ENCODE data around the gene CMSS1. TPM values are rescaled to one million over a fixed set of nuclear protein-coding genes. Genes with fewer than 3 reads are reported as not detected.

Gene CMSS1
- polyA plus RNA-seq, 1 of the 3 experiments (the other 2 are of a cell fraction): 9.1 TPM

DNA sequence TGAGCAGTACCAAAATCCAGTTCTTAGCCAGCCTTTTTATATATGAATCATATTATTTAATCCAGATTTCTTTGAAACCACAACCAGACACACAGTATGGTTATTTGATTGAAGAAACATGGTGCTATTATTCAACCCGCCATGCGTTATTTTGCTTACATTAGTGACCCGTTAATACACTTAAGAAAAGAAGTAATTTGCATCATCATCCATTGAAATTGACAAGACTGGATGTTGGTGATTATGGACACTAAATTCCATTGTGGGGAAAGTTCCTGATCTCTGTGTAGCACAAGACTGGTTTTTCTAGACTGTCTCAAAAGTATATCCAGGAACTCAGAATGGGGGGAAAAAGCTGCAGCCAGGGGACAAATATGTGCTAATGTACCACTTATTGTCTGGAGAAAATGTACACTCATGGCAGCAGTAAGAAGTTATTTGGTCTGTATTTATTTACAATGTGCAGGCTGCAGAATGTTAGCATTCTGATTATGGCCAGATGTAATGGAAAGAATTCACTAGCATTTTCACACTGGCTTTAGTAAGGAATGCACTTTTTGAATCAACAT lies 216.3 kb downstream of the CMSS1 start:
- Histone ChIP-seq H3K4me3 (ENCODE audit: low read depth in 2 of 2, low read length in 1 of 2) (no peak overlapping the region), H3K27ac (ENCODE audit: low read depth in 2 of 2, low read length in 1 of 2) (peak overlapping the region; percentile 59 to 90), H3K9ac (peak overlapping the region; percentile 37; the same call in 1 of the 2 replicates), H3K79me2 (ENCODE audit: insufficient read depth) (no peaks in the 10 kb centered on the region), H3K27me3 (ENCODE audit: insufficient read depth) (no peaks in the 10 kb centered on the region), H2AFZ (ENCODE audit: low read depth) (no peak overlapping the region), H3K9me2 (no peaks in the 10 kb centered on the region), H3K4me2 (no peak overlapping the region; the same call in 1 of the 2 replicates), H3F3A (replicated peaks; ENCODE audit: insufficient read depth) (peaks cover 30% of the 10 kb centered on the region), H3K9me3 (no peaks in the 10 kb centered on the region), H3K36me3 (replicated peaks in 1 of 2; ENCODE audit: control insufficient read depth in 1 of 2, insufficient read depth in 2 of 2, low read length in 1 of 2) (no peaks in the 10 kb centered on the region), H4K20me1 (ENCODE audit: insufficient read depth) (no peaks in the 10 kb centered on the region), H3K4me1 (ENCODE audit: control insufficient read depth in 1 of 2, insufficient read depth in 2 of 2, low read depth in 1 of 2, low read length in 1 of 2) (peaks cover 8 to 25% of the 10 kb centered on the region in 2 experiments; a peak in 3 of 4 replicates)
- no peak for DNase-seq
- CTCF ChIA-PET: interaction anchor here (1.2 kb wide), 1 partner anchor 35 kb away, joined by 3 read pairs; no protein-coding TSS in a partner anchor
- 27% methylated on average over 3 of the region's 3 CpGs for WGBS (ENCODE audit: low lambda C conversion rate)
- POLR2A ChIA-PET: no interaction called here
- TF ChIP-seq EP300 (IDR thresholded peaks at IDR 0.05; ENCODE audit: borderline replicate concordance in 1 of 2, low read depth in 1 of 2, low read length in 1 of 2) (peak; percentile 22 to 84; a peak in 3 of 4 replicates), MEF2A (IDR thresholded peaks at IDR 0.05; ENCODE audit: borderline replicate concordance, low read depth) (no peak), USF1 (IDR thresholded peaks at IDR 0.05; ENCODE audit: borderline replicate concordance, low read depth) (no peak), PBX3 (IDR thresholded peaks at IDR 0.05) (peak; percentile 85), NFIC (IDR thresholded peaks at IDR 0.05; ENCODE audit: borderline replicate concordance) (peak; percentile 35; the same call in 1 of the 2 replicates), EZH2phosphoT487 (IDR thresholded peaks at IDR 0.05; ENCODE audit: borderline replicate concordance, low read depth) (no peak), GABPA (IDR thresholded peaks at IDR 0.05; ENCODE audit: low read depth) (no peak), ZBTB33 (IDR thresholded peaks at IDR 0.05; ENCODE audit: borderline replicate concordance, low read depth) (0 out of 2 replicates have a peak, but pooled peaks have one; percentile 31), FOXM1 (IDR thresholded peaks at IDR 0.05; ENCODE audit: low read depth) (peak; percentile 61; the same call in 1 of the 2 replicates), TAF1 (IDR thresholded peaks at IDR 0.05; ENCODE audit: borderline replicate concordance, low read depth, low read length) (no peak), FOSL2 (IDR thresholded peaks at IDR 0.05; ENCODE audit: borderline replicate concordance, low read depth) (peak; percentile 52; the same call in 1 of the 2 replicates), RCOR1 (IDR thresholded peaks at IDR 0.05; ENCODE audit: low read length) (no peak), IRF3 (IDR thresholded peaks at IDR 0.05; ENCODE audit: low read depth, low read length) (no peak), FOXJ3 (CRISPR knock-in tag; IDR thresholded peaks at IDR 0.05) (no peak), MXI1 (IDR thresholded peaks at IDR 0.05; ENCODE audit: low read depth, low read length) (no peak), YY1 (IDR thresholded peaks at IDR 0.05; ENCODE audit: low read depth) (no peak), RFX5 (IDR thresholded peaks at IDR 0.05; ENCODE audit: low read length) (no peak), SIN3A (IDR thresholded peaks at IDR 0.05; ENCODE audit: borderline replicate concordance, low read depth, low read length) (no peak; the same call in 1 of the 2 replicates), NRF1 (IDR thresholded peaks at IDR 0.05; ENCODE audit: low read depth, low read length) (no peak), ELF1 (IDR thresholded peaks at IDR 0.05) (no peak), TEAD4 (IDR thresholded peaks at IDR 0.05; ENCODE audit: borderline replicate concordance, insufficient read depth) (peak; percentile 75; the same call in 1 of the 2 replicates), POLR2AphosphoS5 (IDR thresholded peaks at IDR 0.05; ENCODE audit: low read depth, low read length) (peak; percentile 78), CHD2 (IDR thresholded peaks at IDR 0.05; ENCODE audit: low read length, partially characterized antibody) (no peak), RXRA (IDR thresholded peaks at IDR 0.05; ENCODE audit: borderline replicate concordance, low read depth) (0 out of 2 replicates have a peak, but pooled peaks have one; percentile 43), SMC3 (IDR thresholded peaks at IDR 0.05; ENCODE audit: low read depth, low read length) (no peak), RAD21 (IDR thresholded peaks at IDR 0.05; ENCODE audit: low read length) (no peak)
- TF ChIP-seq, protein P1, sequence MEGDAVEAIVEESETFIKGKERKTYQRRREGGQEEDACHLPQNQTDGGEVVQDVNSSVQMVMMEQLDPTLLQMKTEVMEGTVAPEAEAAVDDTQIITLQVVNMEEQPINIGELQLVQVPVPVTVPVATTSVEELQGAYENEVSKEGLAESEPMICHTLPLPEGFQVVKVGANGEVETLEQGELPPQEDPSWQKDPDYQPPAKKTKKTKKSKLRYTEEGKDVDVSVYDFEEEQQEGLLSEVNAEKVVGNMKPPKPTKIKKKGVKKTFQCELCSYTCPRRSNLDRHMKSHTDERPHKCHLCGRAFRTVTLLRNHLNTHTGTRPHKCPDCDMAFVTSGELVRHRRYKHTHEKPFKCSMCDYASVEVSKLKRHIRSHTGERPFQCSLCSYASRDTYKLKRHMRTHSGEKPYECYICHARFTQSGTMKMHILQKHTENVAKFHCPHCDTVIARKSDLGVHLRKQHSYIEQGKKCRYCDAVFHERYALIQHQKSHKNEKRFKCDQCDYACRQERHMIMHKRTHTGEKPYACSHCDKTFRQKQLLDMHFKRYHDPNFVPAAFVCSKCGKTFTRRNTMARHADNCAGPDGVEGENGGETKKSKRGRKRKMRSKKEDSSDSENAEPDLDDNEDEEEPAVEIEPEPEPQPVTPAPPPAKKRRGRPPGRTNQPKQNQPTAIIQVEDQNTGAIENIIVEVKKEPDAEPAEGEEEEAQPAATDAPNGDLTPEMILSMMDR (IDR thresholded peaks at IDR 0.05): no peak

Measured in SK-N-SH (cell line).